IMR-90 (cell line): ENCODE measurements around the gene TMPRSS11A. TPM values are rescaled to one million over a fixed set of nuclear protein-coding genes. Genes with fewer than 3 reads are reported as not detected.

Experiments used
- ATAC-seq: fragments of 200-7000 bp; cut with Tn5 transposase; 2 replicates; pipeline ENCODE4 v1.9.1; 2020; ENCODE audit warnings: low read depth, mild to moderate bottlenecking, moderate library complexity
- BruUV-seq: library from RNA; stranded (reverse); fragments of 400-500 nt; replicated peaks from 2 replicates; lab custom pipeline; 2021; lab: Mats Ljungman, UMichigan
- CTCF ChIA-PET: fragments of 300-600 bp; formaldehyde crosslinking; extraction: SDS; loops from one replicate; lab custom pipeline; 2021; ENCODE audit warnings: antibody characterized with exemption; lab: Yijun Ruan, JAX
- POLR2A ChIA-PET: fragments of 300-600 bp; sonication (Branson Sonifier 250); formaldehyde crosslinking; loops from one replicate; lab custom pipeline; 2022; ENCODE audit warnings: antibody characterized with exemption; ENCODE audit not compliant: unreplicated experiment; lab: Charles Lee
- DNase-seq: peaks from one replicate; pipeline ENCODE4 v3.0.0; 2013
- H2AFZ ChIP-seq: replicated peaks from 2 replicates; pipeline ENCODE3; 2013; ENCODE audit warnings: low read length, mild to moderate bottlenecking; ENCODE audit not compliant: poor library complexity
- H2AK5ac ChIP-seq: 2 replicates; pipeline ENCODE4 v1.6.1; 2013; ENCODE audit warnings: low read depth, low read length, inconsistent platforms
- H2AK9ac ChIP-seq: replicated peaks from 2 replicates; pipeline ENCODE3; 2013; ENCODE audit warnings: mild to moderate bottlenecking, low read depth, low read length, moderate library complexity; ENCODE audit not compliant: poor library complexity
- H2BK120ac ChIP-seq: 2 replicates; pipeline ENCODE4 v1.6.1; 2013; ENCODE audit warnings: low read depth, low read length, inconsistent platforms
- H2BK15ac ChIP-seq: 3 replicates; pipeline ENCODE4 v1.6.1; 2013; ENCODE audit warnings: low read depth, low read length, inconsistent platforms
- H2BK20ac ChIP-seq: 2 replicates; pipeline ENCODE4 v1.6.1; 2013; ENCODE audit warnings: low read depth, mild to moderate bottlenecking, inconsistent platforms, low read length, moderate library complexity
- H2BK5ac ChIP-seq: 2 replicates; pipeline ENCODE4 v1.6.1; 2013; ENCODE audit warnings: mild to moderate bottlenecking, low read depth, low read length, inconsistent platforms; ENCODE audit not compliant: poor library complexity, severe bottlenecking
- H3K14ac ChIP-seq: replicated peaks from 2 replicates; pipeline ENCODE4 v1.6.1; 2013; ENCODE audit warnings: low read depth, low read length, inconsistent platforms
- H3K18ac ChIP-seq: 2 replicates; pipeline ENCODE4 v1.6.1; 2013; ENCODE audit warnings: low read depth, low read length, control low read depth
- H3K23ac ChIP-seq: 2 replicates; pipeline ENCODE4 v1.6.1; 2013; ENCODE audit warnings: low read depth, low read length, inconsistent platforms
- H3K27ac ChIP-seq: 2 replicates; pipeline ENCODE4 v1.5.1; 2013; ENCODE audit warnings: mild to moderate bottlenecking, control low read depth, low read length; ENCODE audit not compliant: insufficient read depth
- H3K27me3 ChIP-seq: 2 replicates; pipeline ENCODE4 v1.6.1; 2013; ENCODE audit warnings: low read length; ENCODE audit not compliant: control insufficient read depth, insufficient read depth
- H3K36me3 ChIP-seq: 2 replicates; pipeline ENCODE4 v1.6.1; 2013; ENCODE audit warnings: low read length, mixed read lengths; ENCODE audit not compliant: control insufficient read depth, insufficient read depth
- H3K4ac ChIP-seq: 2 replicates; pipeline ENCODE4 v1.6.1; 2013; ENCODE audit warnings: low read depth, low read length, inconsistent platforms
- H3K4me1 ChIP-seq: 2 replicates; pipeline ENCODE4 v1.6.1; 2013; ENCODE audit warnings: low read length, mixed read lengths; ENCODE audit not compliant: control insufficient read depth, insufficient read depth
- H3K4me2 ChIP-seq: 2 replicates; pipeline ENCODE4 v1.6.1; 2013; ENCODE audit warnings: low read depth, mild to moderate bottlenecking, control low read depth, low read length, moderate library complexity
- H3K4me3 ChIP-seq: 2 replicates; pipeline ENCODE4 v1.5.1; 2013; ENCODE audit warnings: low read depth, mild to moderate bottlenecking, control low read depth, low read length, moderate library complexity; ENCODE audit not compliant: insufficient read depth
- H3K56ac ChIP-seq: 2 replicates; pipeline ENCODE4 v1.6.1; 2013; ENCODE audit warnings: low read length, inconsistent platforms; ENCODE audit not compliant: insufficient read depth; ENCODE audit errors: extremely low read depth
- H3K79me1 ChIP-seq, 2 experiments: 2 replicates each; pipeline ENCODE4 v1.6.1; 2013; ENCODE audit warnings: low read length in 2 of 2, inconsistent platforms in 1 of 2, low read depth in 1 of 2
- H3K9ac ChIP-seq: 2 replicates; pipeline ENCODE4 v1.6.1; 2013; ENCODE audit warnings: low read depth, low read length, control low read depth
- H3K9me1 ChIP-seq: 2 replicates; pipeline ENCODE4 v1.6.1; 2013; ENCODE audit warnings: low read length, inconsistent platforms; ENCODE audit not compliant: insufficient read depth
- H3K9me3 ChIP-seq: 2 replicates; pipeline ENCODE4 v1.6.1; 2013; ENCODE audit warnings: low read length; ENCODE audit not compliant: control insufficient read depth, insufficient read depth
- H4K20me1 ChIP-seq: 2 replicates; pipeline ENCODE4 v1.6.1; 2013; ENCODE audit warnings: low read length, inconsistent platforms; ENCODE audit not compliant: insufficient read depth
- H4K5ac ChIP-seq: 2 replicates; pipeline ENCODE4 v1.6.1; 2013; ENCODE audit warnings: mild to moderate bottlenecking, low read depth, low read length, control low read depth
- H4K8ac ChIP-seq, 2 experiments: 2 replicates each; pipeline ENCODE4 v1.6.1; 2013; ENCODE audit warnings: low read depth in 2 of 2, low read length in 2 of 2, control low read depth in 1 of 2, inconsistent platforms in 1 of 2
- H4K91ac ChIP-seq: 2 replicates; pipeline ENCODE4 v1.6.1; 2013; ENCODE audit warnings: low read depth, low read length, inconsistent platforms; ENCODE audit not compliant: insufficient read depth
- CHD1 ChIP-seq: IDR thresholded peaks from 2 replicates; pipeline ENCODE4 v1.6.1; 2012; ENCODE audit warnings: low read depth, low read length, improper control_type of control experiment
- MAFK ChIP-seq: IDR thresholded peaks from 2 replicates; pipeline ENCODE4 v1.6.1; 2012; ENCODE audit warnings: low read depth, low read length, improper control_type of control experiment
- MAZ ChIP-seq: IDR thresholded peaks from 2 replicates; pipeline ENCODE4 v1.6.1; 2012; ENCODE audit warnings: low read depth, mild to moderate bottlenecking, low read length, improper control_type of control experiment, moderate library complexity, borderline replicate concordance
- RAD21 ChIP-seq: IDR thresholded peaks from 2 replicates; pipeline ENCODE4 v1.6.1; 2012; ENCODE audit warnings: low read length, improper control_type of control experiment
- RCOR1 ChIP-seq: IDR thresholded peaks from 2 replicates; pipeline ENCODE4 v1.6.1; 2012; ENCODE audit warnings: mild to moderate bottlenecking, low read length, improper control_type of control experiment; ENCODE audit not compliant: insufficient replicate concordance
- WGBS, 2 experiments: methylation state at CpG; one replicate each; pipeline versions ENCODE4 v1.1.5 to v1.1.7; 2013; ENCODE audit warnings: missing lambda C conversion rate in 2 of 2; ENCODE audit not compliant: insufficient read length in 1 of 2; ENCODE audit errors: extremely low coverage in 2 of 2; 5-methylcytosine and 5-hydroxymethylcytosine counted together
- dilution Hi-C: fragments of 300-500 bp; cut with HindIII; formaldehyde crosslinking; loops from one replicate; pipeline ENCODE4 v1.14.3; 2018; ENCODE audit warnings: low sequenced_read_pairs; ENCODE audit not compliant: unreplicated experiment
- in situ Hi-C: fragments of 300-500 bp; cut with MboI; formaldehyde crosslinking; loops from 3 replicates; pipeline ENCODE4 v1.14.3; 2019; ENCODE audit warnings: low sequenced_read_pairs, inconsistent platforms, mixed read lengths
- intact Hi-C: fragments of 100-400 bp; cut with micrococcal nuclease; formaldehyde crosslinking; loops from 2 replicates; pipeline ENCODE4 v1.10.0; 2022
- polyA plus RNA-seq, 3 experiments: library from polyadenylated mRNA; depleted of rRNA; stranded (reverse); fragments of >200 nt; gene quantifications; 2 replicates each; pipeline ENCODE4 v1.2.3, GENCODE V29; 2012; ENCODE audit warnings: low replicate concordance in 1 of 3
- total RNA-seq: library from RNA; depleted of rRNA; stranded (reverse); fragments of >200 nt; gene quantifications from 2 replicates; pipeline ENCODE4 v1.2.3, GENCODE V29; 2012

Gene TMPRSS11A
- total and polyA plus RNA-seq, 2 of the 4 experiments (the other 2 are of a cell fraction) = not detected

DNA sequence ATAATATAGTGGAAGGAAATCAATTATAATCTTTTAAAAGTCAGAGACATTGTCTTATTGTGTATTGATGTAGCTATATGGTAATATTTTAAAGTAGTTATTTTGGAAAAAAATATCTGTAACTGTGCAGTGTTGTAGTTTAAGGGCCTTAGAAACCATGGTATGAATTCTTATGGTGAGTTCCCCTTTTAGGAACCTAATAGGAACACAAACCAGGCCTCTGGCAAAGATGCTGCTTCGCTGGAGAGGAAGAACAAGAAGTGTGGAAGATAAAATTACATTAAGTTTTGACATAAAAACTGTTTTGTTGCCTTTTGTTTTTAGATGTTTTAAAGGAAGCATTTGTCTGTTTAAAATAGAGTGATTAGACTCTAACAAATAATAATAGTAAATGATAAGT, 68.6 kb downstream of the TMPRSS11A start:
- no peak overlapping the region for H2BK5ac ChIP-seq
- no TSS peak for BruUV-seq
- H4K5ac ChIP-seq = no peak overlapping the region
- H4K91ac ChIP-seq = no peak overlapping the region
- H3K56ac ChIP-seq = no peak overlapping the region
- no peaks in the 10 kb centered on the region for H3K36me3 ChIP-seq
- H3K27ac ChIP-seq = no peak overlapping the region
- no peaks in the 10 kb centered on the region for H3K27me3 ChIP-seq
- intact Hi-C loops (no loop called here), in situ Hi-C loops (no loop called here), dilution Hi-C loops (no loop called here)
- no CpG with 5 or more reads among the region's 1 CpG for WGBS, 2 experiments
- no peaks in the 10 kb centered on the region for H3K9me1 ChIP-seq
- H2BK15ac ChIP-seq = no peak overlapping the region
- ChIA-PET POLR2A (no interaction called here), CTCF (no interaction called here)
- H4K8ac ChIP-seq = no peak overlapping the region
- H2BK20ac ChIP-seq = no peak overlapping the region
- peaks cover 2% of the 10 kb centered on the region; the same call in 1 of the 2 replicates for H3K4me1 ChIP-seq
- no peak overlapping the region for H3K23ac ChIP-seq
- no peak overlapping the region for H3K18ac ChIP-seq
- ATAC-seq (no peak), DNase-seq (no peak)
- no peak overlapping the region for H2AFZ ChIP-seq
- H3K4me2 ChIP-seq = no peak overlapping the region
- no peaks in the 10 kb centered on the region for H3K79me1 ChIP-seq
- H4K20me1 ChIP-seq = no peaks in the 10 kb centered on the region
- no peak for TF ChIP-seq MAZ
- TF ChIP-seq MAFK = no peak
- TF ChIP-seq RCOR1 = no peak
- TF ChIP-seq RAD21 = no peak
- TF ChIP-seq CHD1 = no peak
- H3K4me3 ChIP-seq = no peak overlapping the region
- no peak overlapping the region for H3K4ac ChIP-seq
- no peak overlapping the region for H3K9ac ChIP-seq
- H2AK9ac ChIP-seq = no peak overlapping the region
- no peak overlapping the region for H3K14ac ChIP-seq
- no peaks in the 10 kb centered on the region for H3K9me3 ChIP-seq
- H2BK120ac ChIP-seq = no peak overlapping the region
- no peak overlapping the region for H2AK5ac ChIP-seq
